H9 (cell line): ENCODE results near the gene PTPN13. TPM values are rescaled to one million over a fixed set of nuclear protein-coding genes. Genes with fewer than 3 reads are reported as not detected.

ENCODE experiments used
- DNase-seq: peaks from one replicate; pipeline ENCODE4 v3.0.0-alpha.2; 2017
- H2AFZ ChIP-seq: one replicate; pipeline ENCODE4 v1.6.1; 2013; ENCODE audit warnings: mild to moderate bottlenecking, low read length, control low read depth, moderate library complexity
- H2AK5ac ChIP-seq: 2 replicates; pipeline ENCODE4 v1.6.1; 2013; ENCODE audit warnings: low read length, control low read depth, mixed read lengths; ENCODE audit not compliant: insufficient read length
- H2BK120ac ChIP-seq: one replicate; pipeline ENCODE4 v1.6.1; 2013; ENCODE audit warnings: low read depth, mild to moderate bottlenecking, low read length, control low read depth, inconsistent platforms; ENCODE audit not compliant: poor library complexity, severe bottlenecking
- H2BK12ac ChIP-seq: 2 replicates; pipeline ENCODE4 v1.6.1; 2013; ENCODE audit warnings: low read length, control low read depth, mixed read lengths, low read depth; ENCODE audit not compliant: insufficient read length
- H2BK15ac ChIP-seq: 2 replicates; pipeline ENCODE4 v1.6.1; 2013; ENCODE audit warnings: low read depth, low read length, control low read depth
- H2BK20ac ChIP-seq: one replicate; pipeline ENCODE4 v1.6.1; 2013; ENCODE audit warnings: low read depth, mild to moderate bottlenecking, low read length, control low read depth, inconsistent platforms; ENCODE audit not compliant: poor library complexity, severe bottlenecking
- H2BK5ac ChIP-seq: 2 replicates; pipeline ENCODE4 v1.6.1; 2013; ENCODE audit warnings: low read length, control low read depth, mixed read lengths; ENCODE audit not compliant: insufficient read length
- H3K14ac ChIP-seq: 2 replicates; pipeline ENCODE4 v1.6.1; 2013; ENCODE audit warnings: low read length, control low read depth; ENCODE audit not compliant: insufficient read depth
- H3K18ac ChIP-seq: 2 replicates; pipeline ENCODE4 v1.6.1; 2013; ENCODE audit warnings: low read depth, mild to moderate bottlenecking, mixed read lengths, low read length, control low read depth; ENCODE audit not compliant: insufficient read length
- H3K23ac ChIP-seq: 2 replicates; pipeline ENCODE4 v1.6.1; 2013; ENCODE audit warnings: low read length, control low read depth, mixed read lengths, low read depth; ENCODE audit not compliant: insufficient read length
- H3K23me2 ChIP-seq: 2 replicates; pipeline ENCODE4 v1.6.1; 2013; ENCODE audit warnings: low read depth, mild to moderate bottlenecking, mixed read lengths, low read length, control low read depth; ENCODE audit not compliant: insufficient read length, poor library complexity, severe bottlenecking
- H3K27ac ChIP-seq: 2 replicates; pipeline ENCODE4 v1.5.1; 2013; ENCODE audit warnings: low read length, control low read depth, mixed read lengths, low read depth; ENCODE audit not compliant: insufficient read length
- H3K27me3 ChIP-seq: 2 replicates; pipeline ENCODE4 v1.6.1; 2013; ENCODE audit warnings: low read length, control low read depth, inconsistent platforms; ENCODE audit not compliant: insufficient read depth
- H3K4ac ChIP-seq: 2 replicates; pipeline ENCODE4 v1.6.1; 2013; ENCODE audit warnings: low read depth, mild to moderate bottlenecking, control low read depth, inconsistent platforms, low read length, moderate library complexity
- H3K4me1 ChIP-seq: 2 replicates; pipeline ENCODE4 v1.6.1; 2013; ENCODE audit warnings: low read length, control low read depth, inconsistent platforms; ENCODE audit not compliant: insufficient read depth
- H3K4me2 ChIP-seq: 2 replicates; pipeline ENCODE4 v1.6.1; 2013; ENCODE audit warnings: low read length, control low read depth, mixed read lengths; ENCODE audit not compliant: insufficient read length, insufficient read depth
- H3K56ac ChIP-seq: 2 replicates; pipeline ENCODE4 v1.6.1; 2013; ENCODE audit warnings: low read depth, mild to moderate bottlenecking, mixed read lengths, low read length, control low read depth; ENCODE audit not compliant: insufficient read length
- H3K79me1 ChIP-seq: 2 replicates; pipeline ENCODE4 v1.6.1; 2013; ENCODE audit warnings: low read depth, mild to moderate bottlenecking, moderate library complexity, low read length, control low read depth, inconsistent platforms; ENCODE audit not compliant: insufficient read depth, poor library complexity, severe bottlenecking
- H3K79me2 ChIP-seq: 2 replicates; pipeline ENCODE4 v1.6.1; 2013; ENCODE audit warnings: low read length, control low read depth, inconsistent platforms; ENCODE audit not compliant: insufficient read depth
- H3K9ac ChIP-seq: 2 replicates; pipeline ENCODE4 v1.6.1; 2013; ENCODE audit warnings: low read length, control low read depth, mixed read lengths; ENCODE audit not compliant: insufficient read length; ENCODE audit errors: extremely low read depth
- H3K9me3 ChIP-seq: one replicate; pipeline ENCODE4 v1.6.1; 2013; ENCODE audit warnings: low read depth, low read length, inconsistent platforms; ENCODE audit not compliant: control insufficient read depth
- H3T11ph ChIP-seq: one replicate; pipeline ENCODE4 v1.6.1; 2013; ENCODE audit warnings: mild to moderate bottlenecking, low read length, control low read depth, inconsistent platforms
- H4K20me1 ChIP-seq: one replicate; pipeline ENCODE4 v1.6.1; 2013; ENCODE audit not compliant: control insufficient read depth, insufficient read length, insufficient read depth
- H4K5ac ChIP-seq: 2 replicates; pipeline ENCODE4 v1.6.1; 2013; ENCODE audit warnings: low read depth, mild to moderate bottlenecking, mixed read lengths, low read length, control low read depth; ENCODE audit not compliant: insufficient read length
- H4K8ac ChIP-seq: replicated peaks from 2 replicates; pipeline ENCODE4 v1.6.1; 2013; ENCODE audit warnings: low read length, control low read depth, mixed read lengths, low read depth; ENCODE audit not compliant: insufficient read length
- H4K91ac ChIP-seq: 2 replicates; pipeline ENCODE4 v1.6.1; 2013; ENCODE audit warnings: low read depth, mild to moderate bottlenecking, moderate library complexity, mixed read lengths, low read length, control low read depth; ENCODE audit not compliant: insufficient read length
- H3K27ac Mint-ChIP-seq, 3 experiments: 2 replicates in 2 of 3; 3 replicates in 1 of 3; pipeline ENCODE4 v1.8.0; 2020 to 2021; ENCODE audit warnings: mixed read lengths in 3 of 3, mild to moderate bottlenecking in 1 of 3, moderate library complexity in 1 of 3
- H3K27me3 Mint-ChIP-seq: 2 replicates; pipeline ENCODE4 v1.8.0; 2021; ENCODE audit warnings: low read depth, mild to moderate bottlenecking, moderate library complexity, mixed read lengths
- H3K36me3 Mint-ChIP-seq, 3 experiments: 2 replicates in 2 of 3; 3 replicates in 1 of 3; pipeline ENCODE4 v1.8.0; 2020 to 2021; ENCODE audit warnings: low read depth in 3 of 3, mixed read lengths in 3 of 3; ENCODE audit not compliant: insufficient read depth in 1 of 3
- H3K4me1 Mint-ChIP-seq, 2 experiments: 2 replicates each; pipeline ENCODE4 v1.8.0; 2020; ENCODE audit warnings: mixed read lengths in 2 of 2
- H3K4me3 Mint-ChIP-seq, 2 experiments: 2 replicates in 1 of 2; 3 replicates in 1 of 2; pipeline ENCODE4 v1.8.0; 2020 to 2021; ENCODE audit warnings: mild to moderate bottlenecking in 2 of 2, mixed read lengths in 2 of 2, moderate library complexity in 1 of 2
- H3K9me3 Mint-ChIP-seq, 2 experiments: 2 replicates in 1 of 2; 3 replicates in 1 of 2; pipeline ENCODE4 v1.8.0; 2020; ENCODE audit warnings: mild to moderate bottlenecking in 2 of 2, mixed read lengths in 2 of 2, moderate library complexity in 1 of 2
- CTCF ChIP-seq: fragments of 200-600 bp; sonication (generic); conservative IDR thresholded peaks from 3 replicates; pipeline ENCODE4 v1.8.0; 2021; ENCODE audit warnings: antibody characterized with exemption, mild to moderate bottlenecking
- WGBS: extraction: QIAGEN DNeasy Blood & Tissue Kit; methylation state at CpG from one replicate; pipeline ENCODE4 v1.1.7; 2013; ENCODE audit warnings: missing lambda C conversion rate, low lambda C conversion rate, mixed read lengths; ENCODE audit not compliant: insufficient read length; ENCODE audit errors: extremely low coverage; 5-methylcytosine and 5-hydroxymethylcytosine counted together
- total RNA-seq: library from RNA; stranded (reverse); gene quantifications from 2 replicates; pipeline ENCODE4 v1.2.1, GENCODE V29; 2021

The PTPN13 gene
- total RNA-seq, 1 experiment from 2014 or later: 34.9 TPM

GRCh38 chr4:86661418-86661817 is 67.3 kb downstream of the PTPN13 start:
- no peak overlapping the region for H2BK12ac ChIP-seq
- no peak overlapping the region for H4K8ac ChIP-seq
- Mint-ChIP-seq H3K36me3 (peaks cover 18 to 26% (median 19%) of the 10 kb centered on the region in 3 experiments), H3K27me3 (no peaks in the 10 kb centered on the region), H3K27ac (peak overlapping the region in 1 of 3 experiments; percentile 82; a peak in 1 of 7 replicates), H3K9me3 (peaks cover 14 to 17% of the 10 kb centered on the region in 2 experiments), H3K4me3 (no peak overlapping the region), H3K4me1 (peaks cover 10 to 21% of the 10 kb centered on the region in 2 experiments)
- no peaks in the 10 kb centered on the region for H3K9me3 ChIP-seq
- no peak overlapping the region for H4K5ac ChIP-seq
- no peak overlapping the region for H2AFZ ChIP-seq
- TF ChIP-seq CTCF: no peak
- no peak overlapping the region for H3K23ac ChIP-seq
- no peak overlapping the region for H3K27ac ChIP-seq
- no peak overlapping the region for H3K56ac ChIP-seq
- H2BK15ac ChIP-seq: no peak overlapping the region
- H2BK120ac ChIP-seq: no peak overlapping the region
- H3K4ac ChIP-seq: no peak overlapping the region
- H3K23me2 ChIP-seq: no peaks in the 10 kb centered on the region
- no peak overlapping the region for H3K14ac ChIP-seq
- H2AK5ac ChIP-seq: no peak overlapping the region
- WGBS: no CpG with 5 or more reads among the region's 1 CpG
- no peaks in the 10 kb centered on the region; the same call in 1 of the 2 replicates for H3K4me1 ChIP-seq
- H4K91ac ChIP-seq: no peak overlapping the region
- no peak overlapping the region for H2BK5ac ChIP-seq
- H3T11ph ChIP-seq: no peak overlapping the region
- H3K9ac ChIP-seq: no peak overlapping the region
- H3K27me3 ChIP-seq: no peaks in the 10 kb centered on the region
- H3K4me2 ChIP-seq: no peak overlapping the region
- no peaks in the 10 kb centered on the region for H3K79me2 ChIP-seq
- H2BK20ac ChIP-seq: no peak overlapping the region
- no peak for DNase-seq
- H3K79me1 ChIP-seq: no peaks in the 10 kb centered on the region
- H3K18ac ChIP-seq: no peak overlapping the region
- H4K20me1 ChIP-seq: no peaks in the 10 kb centered on the region
